ENCODE data around the gene PC.
"Not testable (repeated sequence)": the region's sequence is repeated elsewhere in the genome, so short reads cannot be mapped to it uniquely, and the experiment has no call there.

- TF ChIP-seq NFE2L1 (tag; IDR thresholded peaks at IDR 0.05; ENCODE audit: borderline replicate concordance, low read depth); RERE (CRISPR knock-in tag; IDR thresholded peaks at IDR 0.05; ENCODE audit: borderline replicate concordance); EZH2 (IDR thresholded peaks at IDR 0.05; ENCODE audit: borderline replicate concordance, low read depth, low read length); GTF2E2 (tag; IDR thresholded peaks at IDR 0.05); SIN3B (IDR thresholded peaks at IDR 0.05; ENCODE audit: low read depth); JUN (IDR thresholded peaks at IDR 0.05; ENCODE audit: borderline replicate concordance, low read depth, low read length); JUN (CRISPR knock-in tag; IDR thresholded peaks at IDR 0.05; ENCODE audit: borderline replicate concordance); NFRKB (IDR thresholded peaks at IDR 0.05; ENCODE audit: low read depth); HDAC6 (IDR thresholded peaks at IDR 0.05; ENCODE audit: low read depth, low read length); ZBTB8A (IDR thresholded peaks at IDR 0.05; ENCODE audit: partially characterized antibody); RFX1 (IDR thresholded peaks at IDR 0.05); NR3C1 (CRISPR knock-in tag; IDR thresholded peaks at IDR 0.05); ZNF696 (CRISPR knock-in tag; conservative IDR thresholded peaks at IDR 0.05): not testable (repeated sequence)
Observed at GRCh38 chr11:66989360-66989759, 31.2 kb upstream of the PC start.
